Immature natural killer cell (primary cell): ENCODE results near the gene TREX2. TPM values are rescaled to one million over a fixed set of nuclear protein-coding genes. Genes with fewer than 3 reads are reported as not detected.
A peak's percentile ranks its signal among the peaks of the same experiment; 100 is the strongest.

ENCODE experiments used
- DNase-seq, 3 donors: peaks; one replicate each; pipeline ENCODE4 v3.0.0; 2022; ENCODE audit warnings: mixed read lengths in 1 of 3
- H3K27ac Mint-ChIP-seq, 6 donors: one replicate each; pipeline ENCODE4 v1.8.0; 2020; ENCODE audit warnings: mixed read lengths in 6 of 6, mild to moderate bottlenecking in 5 of 6, inconsistent platforms in 4 of 6, moderate library complexity in 3 of 6
- H3K27me3 Mint-ChIP-seq, 3 donors: one replicate each; pipeline ENCODE4 v1.8.0; 2020 to 2021; ENCODE audit warnings: low read depth in 3 of 3, mild to moderate bottlenecking in 3 of 3, mixed read lengths in 3 of 3, moderate library complexity in 3 of 3, inconsistent platforms in 1 of 3
- H3K36me3 Mint-ChIP-seq, 3 donors: one replicate each; pipeline ENCODE4 v1.8.0; 2020; ENCODE audit warnings: mixed read lengths in 3 of 3, inconsistent platforms in 2 of 3, mild to moderate bottlenecking in 2 of 3
- H3K4me1 Mint-ChIP-seq, 2 donors: one replicate each; pipeline ENCODE4 v1.8.0; 2020; ENCODE audit warnings: inconsistent platforms in 2 of 2, mild to moderate bottlenecking in 2 of 2, mixed read lengths in 2 of 2, moderate library complexity in 1 of 2
- H3K4me3 Mint-ChIP-seq, 5 donors: one replicate each; pipeline ENCODE4 v1.8.0; 2020; ENCODE audit warnings: mild to moderate bottlenecking in 5 of 5, mixed read lengths in 5 of 5, inconsistent platforms in 3 of 5, moderate library complexity in 3 of 5
- H3K9me3 Mint-ChIP-seq, 6 donors: one replicate each; pipeline ENCODE4 v1.8.0; 2020; ENCODE audit warnings: mild to moderate bottlenecking in 6 of 6, mixed read lengths in 6 of 6, inconsistent platforms in 4 of 6, moderate library complexity in 3 of 6
- polyA plus RNA-seq, 3 donors: library from polyadenylated mRNA; unstranded; fragments of 300-500 nt; fragmentation: Illumina TruSeq; gene quantifications; one replicate each; pipeline ENCODE4 v1.2.3, GENCODE V29; 2021

TREX2 gene
- polyA plus RNA-seq, 3 donors from 2014 or later, result 0.64 to 0.67 TPM; not detected in 1

DNA sequence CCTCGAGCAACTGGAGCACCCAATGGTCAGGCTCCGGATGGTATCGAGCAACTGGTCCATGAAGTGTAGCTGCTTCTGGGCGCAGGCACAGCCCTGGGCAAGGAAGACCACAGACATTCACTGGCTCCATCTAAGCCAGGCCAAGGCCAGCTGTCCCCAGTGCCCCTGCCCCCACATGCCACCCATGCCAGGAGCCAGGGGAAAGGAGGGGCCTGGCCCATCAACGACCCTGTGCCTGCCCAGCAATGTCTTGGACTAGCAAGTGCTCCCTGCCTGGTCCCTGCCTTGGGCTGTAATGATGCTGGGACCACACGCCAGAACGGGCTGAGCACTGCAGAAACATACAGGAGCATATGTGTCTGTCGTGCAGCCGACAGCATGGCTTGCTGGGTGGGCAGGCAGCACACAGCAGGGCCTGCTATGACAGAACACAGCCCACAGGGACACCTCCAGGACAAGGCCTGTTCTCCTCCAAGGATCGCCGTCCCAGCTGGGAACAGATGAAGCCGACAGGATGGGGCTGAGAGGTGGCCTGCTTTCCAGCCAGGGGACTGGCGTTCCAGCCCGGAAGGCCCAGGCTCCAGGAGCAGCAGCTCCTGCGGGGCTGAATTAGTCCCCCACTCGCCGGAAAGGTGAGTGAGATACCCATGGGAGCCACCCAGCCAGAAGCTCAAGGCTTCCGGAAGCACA is 11.4 kb upstream of the TREX2 start:
- Mint-ChIP-seq H3K4me3 (no peak overlapping the region), H3K27me3 (peaks cover 0 to 4% (median 0%) of the 10 kb centered on the region in 3 donors), H3K9me3 (no peaks in the 10 kb centered on the region), H3K4me1 (no peaks in the 10 kb centered on the region), H3K36me3 (peaks cover 0 to 6% (median 5%) of the 10 kb centered on the region in 3 donors), H3K27ac (no peak overlapping the region)
- no peak for DNase-seq

DNA sequence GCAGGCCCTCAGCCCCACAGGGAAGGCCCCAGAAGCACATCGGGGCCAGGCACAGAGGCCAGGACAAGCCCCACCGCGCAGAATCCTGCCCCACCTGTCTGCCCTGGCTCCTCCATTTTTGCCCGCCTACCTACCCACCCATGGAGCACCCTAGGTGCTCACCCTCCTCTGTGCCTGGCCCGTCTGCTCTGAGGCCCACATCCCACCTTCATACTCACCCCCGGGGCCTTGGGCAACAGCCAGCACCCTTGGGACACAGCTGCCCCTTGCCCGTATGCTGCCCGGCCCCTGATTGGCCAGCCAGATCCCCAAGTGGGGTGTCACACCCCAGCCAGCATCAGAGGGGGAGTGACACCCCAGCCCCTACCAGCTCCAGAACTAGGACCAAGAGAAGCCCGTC is 10.8 kb upstream of the TREX2 start:
- Mint-ChIP-seq H3K27me3 (peaks cover 0 to 4% (median 0%) of the 10 kb centered on the region in 3 donors), H3K4me1 (no peaks in the 10 kb centered on the region), H3K9me3 (no peaks in the 10 kb centered on the region), H3K27ac (no peak overlapping the region), H3K4me3 (no peak overlapping the region), H3K36me3 (peaks cover 0 to 6% (median 5%) of the 10 kb centered on the region in 3 donors)
- no peak for DNase-seq

DNA sequence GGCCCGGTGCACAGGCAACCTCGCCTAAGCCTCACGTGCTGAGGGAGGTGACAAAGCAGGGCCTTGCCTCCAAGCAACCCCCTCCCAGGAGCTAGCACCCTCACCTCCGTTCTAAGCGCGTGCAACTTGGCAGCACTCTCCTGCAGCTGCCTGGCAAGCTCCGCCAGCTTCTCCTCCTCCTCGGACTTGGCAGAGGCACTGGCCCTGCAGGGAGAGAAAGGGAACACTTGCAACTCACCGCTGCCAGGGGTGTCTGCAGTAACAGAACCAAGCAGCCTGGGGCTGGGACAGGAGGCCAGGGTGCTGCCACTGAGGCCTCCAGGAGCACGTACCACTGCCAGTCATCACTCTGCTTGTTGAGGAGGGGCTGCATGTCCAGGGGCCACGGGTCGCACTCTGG is 10.3 kb upstream of the TREX2 start:
- no peaks in the 10 kb centered on the region for H3K9me3 Mint-ChIP-seq
- H3K4me3 Mint-ChIP-seq, result no peak overlapping the region
- peaks cover 0 to 4% (median 0%) of the 10 kb centered on the region in 3 donors for H3K27me3 Mint-ChIP-seq
- peaks cover 0 to 6% (median 5%) of the 10 kb centered on the region in 3 donors for H3K36me3 Mint-ChIP-seq
- no peak for DNase-seq
- H3K27ac Mint-ChIP-seq, result no peak overlapping the region
- H3K4me1 Mint-ChIP-seq, result no peaks in the 10 kb centered on the region

DNA sequence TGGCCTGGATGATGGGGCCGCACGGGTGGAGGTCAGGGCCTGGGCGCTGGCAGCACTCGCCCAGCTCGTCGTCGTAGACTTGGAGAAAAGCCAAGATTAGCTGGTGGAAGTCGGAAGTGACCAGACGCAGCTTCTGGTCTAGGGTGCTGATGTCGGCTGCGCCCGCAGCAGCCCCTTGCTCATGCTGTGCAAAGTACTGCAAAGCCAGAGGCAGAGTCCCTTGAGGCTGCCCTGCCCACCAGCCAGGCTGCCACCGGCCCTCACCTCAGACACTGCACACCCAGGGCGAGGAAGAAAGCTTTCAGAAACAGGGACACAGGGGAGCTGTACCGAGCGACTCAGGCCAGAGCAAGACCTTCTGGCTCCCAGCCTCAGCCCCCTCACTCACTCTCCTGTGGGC is 9.7 kb upstream of the TREX2 start:
- no peaks in the 10 kb centered on the region for H3K9me3 Mint-ChIP-seq
- H3K4me1 Mint-ChIP-seq, result no peaks in the 10 kb centered on the region
- peaks cover 0 to 6% (median 5%) of the 10 kb centered on the region in 3 donors for H3K36me3 Mint-ChIP-seq
- H3K4me3 Mint-ChIP-seq, result no peak overlapping the region
- H3K27me3 Mint-ChIP-seq, result peaks cover 0 to 4% (median 0%) of the 10 kb centered on the region in 3 donors
- DNase-seq, result no peak
- no peak overlapping the region for H3K27ac Mint-ChIP-seq

DNA sequence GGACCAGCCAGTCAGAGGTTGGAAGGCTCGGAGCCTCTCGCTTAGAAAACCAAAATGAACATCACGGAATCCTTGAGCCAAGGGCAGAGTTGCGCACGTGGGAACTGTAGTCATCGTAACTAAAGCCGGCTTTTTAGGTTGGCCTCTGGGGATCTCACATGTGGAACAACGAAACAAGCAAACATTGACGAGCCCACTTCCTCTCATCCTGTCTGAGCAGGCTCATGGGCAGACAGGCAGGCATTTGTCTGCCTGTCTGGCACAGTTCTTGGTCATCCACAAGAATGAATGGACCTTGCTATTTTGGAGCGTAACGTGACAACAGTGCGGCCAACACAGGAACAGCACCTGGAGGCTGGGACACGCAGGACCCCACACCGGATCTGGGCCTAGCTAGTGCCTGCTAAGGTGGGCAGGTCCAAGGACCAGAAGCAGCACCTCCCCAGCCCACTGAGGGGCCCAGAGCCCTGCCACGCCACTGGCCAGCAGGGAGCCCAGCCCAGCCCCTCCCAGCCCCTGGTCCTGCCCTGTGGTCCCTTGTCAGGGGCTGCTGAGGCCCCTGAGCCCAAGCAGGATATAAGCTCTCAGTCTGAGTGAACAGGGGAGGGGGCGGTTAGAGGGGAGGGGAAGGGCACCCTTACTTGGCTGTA is 9.2 kb upstream of the TREX2 start:
- no peaks in the 10 kb centered on the region for H3K9me3 Mint-ChIP-seq
- H3K4me1 Mint-ChIP-seq, result no peaks in the 10 kb centered on the region
- no peak for DNase-seq
- H3K27ac Mint-ChIP-seq, result no peak overlapping the region
- no peak overlapping the region for H3K4me3 Mint-ChIP-seq
- H3K36me3 Mint-ChIP-seq, result peaks cover 0 to 6% (median 5%) of the 10 kb centered on the region in 3 donors
- H3K27me3 Mint-ChIP-seq, result peaks cover 0 to 6% (median 0%) of the 10 kb centered on the region in 3 donors

DNA sequence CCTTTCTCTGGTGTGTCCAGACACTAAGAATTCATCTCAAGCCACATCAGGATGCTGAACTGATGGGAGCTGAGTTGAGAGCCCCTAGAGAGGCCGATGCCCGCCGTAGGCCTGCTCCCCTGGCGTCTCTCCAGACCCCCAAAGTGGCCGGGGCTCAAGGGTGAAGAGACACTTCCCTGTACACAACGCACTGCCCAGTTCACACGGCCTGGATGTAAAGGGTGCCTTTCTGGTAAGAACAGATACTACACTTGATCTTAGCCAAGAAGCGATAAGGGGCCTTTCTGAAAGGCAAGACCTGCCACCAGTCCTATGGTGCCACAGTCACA is 5.1 kb upstream of the TREX2 start:
- Mint-ChIP-seq H3K36me3 (no peaks in the 10 kb centered on the region), H3K4me1 (no peaks in the 10 kb centered on the region), H3K27ac (no peak overlapping the region), H3K27me3 (peaks cover 0 to 3% (median 0%) of the 10 kb centered on the region in 3 donors), H3K9me3 (no peaks in the 10 kb centered on the region), H3K4me3 (no peak overlapping the region)
- DNase-seq, result no peak

DNA sequence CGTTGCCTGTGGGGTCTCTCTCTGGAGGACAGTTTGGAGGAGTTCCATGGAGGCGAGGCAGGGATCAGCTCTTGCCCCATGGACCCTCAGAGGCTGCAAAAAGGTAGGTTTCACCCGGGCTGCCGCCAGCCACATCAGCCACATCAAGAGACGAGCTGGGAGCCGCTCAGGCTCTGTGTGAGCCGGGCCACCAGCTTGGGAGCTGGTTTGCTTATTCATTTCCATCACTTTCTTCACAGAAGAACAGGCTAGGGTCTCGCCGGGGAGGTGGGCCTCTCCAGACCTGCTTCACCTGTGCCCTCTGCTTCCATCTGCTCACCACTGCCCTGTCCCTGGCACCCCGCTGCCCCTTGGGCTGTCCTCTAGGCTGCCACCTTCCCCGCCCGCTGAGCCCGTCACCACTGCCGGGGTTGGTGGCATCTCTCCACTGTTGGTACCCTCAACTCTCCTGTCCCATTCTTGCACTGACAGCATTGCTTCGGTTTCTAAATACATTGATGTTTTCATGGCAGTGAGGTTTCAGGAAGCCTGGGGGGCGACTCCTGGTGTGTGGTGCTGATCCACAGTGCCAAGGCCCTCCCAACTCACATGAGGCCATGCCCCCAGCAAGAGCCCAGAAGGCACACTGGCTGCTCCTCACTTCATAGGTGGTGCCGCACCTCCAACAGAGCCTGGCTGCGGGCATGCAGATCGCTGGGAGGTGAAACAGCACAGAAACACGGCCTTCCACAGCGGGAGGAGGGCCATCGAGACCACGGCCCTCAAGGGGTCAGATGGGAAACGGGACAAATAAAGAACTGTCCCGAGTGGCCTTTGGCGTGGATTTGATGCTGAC is 4.5 kb upstream of the TREX2 start:
- H3K27ac Mint-ChIP-seq, result no peak overlapping the region
- DNase-seq, result no peak
- no peaks in the 10 kb centered on the region for H3K9me3 Mint-ChIP-seq
- H3K36me3 Mint-ChIP-seq, result no peaks in the 10 kb centered on the region
- no peak overlapping the region for H3K4me3 Mint-ChIP-seq
- no peaks in the 10 kb centered on the region for H3K4me1 Mint-ChIP-seq
- H3K27me3 Mint-ChIP-seq, result peaks cover 0 to 3% (median 0%) of the 10 kb centered on the region in 3 donors

DNA sequence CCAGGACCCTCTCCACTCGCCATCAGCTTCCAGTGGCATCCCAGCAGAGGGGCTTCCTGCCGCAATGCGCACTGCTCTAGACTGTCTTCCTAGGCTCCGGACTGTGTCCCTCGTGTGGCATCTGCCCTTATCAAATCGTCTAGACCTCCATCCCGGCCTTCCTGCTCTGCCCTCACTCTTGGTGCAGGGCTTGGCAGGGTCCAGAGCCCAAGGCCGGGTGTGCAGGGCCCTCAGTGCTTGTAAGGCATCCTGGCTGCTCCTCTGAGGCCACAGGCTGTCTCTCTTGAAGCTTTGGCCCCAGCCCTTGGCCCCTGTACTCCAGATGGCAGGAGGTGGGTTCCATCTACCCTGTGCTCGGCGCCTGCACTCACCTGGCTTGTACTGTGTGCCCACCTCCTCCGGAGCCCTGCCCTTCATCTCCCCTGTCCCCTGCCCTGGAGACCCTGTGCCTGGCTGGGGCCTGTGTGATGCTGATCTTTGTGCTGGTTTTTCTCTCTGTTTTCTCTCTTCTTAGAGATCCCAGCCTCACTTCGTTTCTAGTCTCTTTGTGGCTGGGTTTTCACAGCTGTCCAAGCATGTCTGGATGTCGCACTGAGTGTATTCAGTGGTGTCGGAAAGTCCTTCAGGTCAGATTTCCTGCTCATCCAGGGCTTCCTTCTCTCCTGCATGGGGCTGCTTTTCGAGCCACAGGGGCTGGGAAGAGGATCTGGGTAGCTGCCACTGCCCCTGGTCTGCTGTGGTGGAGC is 3.7 kb upstream of the TREX2 start:
- Mint-ChIP-seq H3K36me3 (no peaks in the 10 kb centered on the region), H3K4me1 (no peaks in the 10 kb centered on the region), H3K9me3 (no peaks in the 10 kb centered on the region), H3K27ac (no peak overlapping the region), H3K4me3 (no peak overlapping the region), H3K27me3 (peaks cover 0 to 3% (median 0%) of the 10 kb centered on the region in 3 donors)
- no peak for DNase-seq

DNA sequence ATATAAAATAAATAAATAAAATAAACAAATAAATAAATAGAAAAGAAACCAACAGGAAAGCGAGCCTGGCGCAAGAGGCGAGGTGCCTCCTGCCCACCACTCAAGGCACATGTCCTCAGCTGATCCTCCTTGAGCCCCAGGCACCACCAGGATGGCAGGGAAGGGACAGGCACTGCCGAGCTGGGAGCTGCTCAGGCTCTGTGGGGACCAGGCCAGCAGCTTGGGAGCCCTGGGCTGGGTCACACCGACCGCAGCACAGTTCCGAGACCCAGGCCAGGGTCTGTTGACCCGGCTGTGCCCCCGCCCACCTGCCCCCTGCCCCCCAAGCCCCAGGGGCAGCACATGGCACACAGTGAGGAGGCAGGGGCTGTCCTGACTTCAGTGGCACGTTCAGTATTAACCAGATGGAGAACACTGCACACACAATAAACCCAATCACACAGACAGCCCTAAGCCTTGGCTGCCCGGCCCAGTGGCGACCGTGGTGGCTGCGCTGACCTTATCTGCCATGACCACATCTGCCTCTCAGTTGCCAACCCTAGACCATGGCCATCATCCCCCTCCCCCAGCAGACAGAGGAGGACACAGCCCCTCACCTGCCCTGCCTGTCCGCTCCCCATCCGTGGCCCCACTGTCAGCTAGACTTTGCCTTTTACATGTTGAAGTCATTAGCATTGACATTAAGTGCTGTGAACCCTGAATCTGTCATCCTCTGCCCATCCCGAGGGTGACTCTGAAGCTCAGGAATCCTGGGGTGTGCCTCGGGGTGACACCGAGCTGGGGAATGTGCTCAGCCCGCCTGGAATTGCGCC is 2.9 kb upstream of the TREX2 start:
- Mint-ChIP-seq H3K9me3 (no peaks in the 10 kb centered on the region), H3K27me3 (peaks cover 0 to 3% (median 0%) of the 10 kb centered on the region in 3 donors), H3K27ac (no peak overlapping the region), H3K4me1 (no peaks in the 10 kb centered on the region), H3K4me3 (no peak overlapping the region), H3K36me3 (no peaks in the 10 kb centered on the region)
- no peak for DNase-seq

DNA sequence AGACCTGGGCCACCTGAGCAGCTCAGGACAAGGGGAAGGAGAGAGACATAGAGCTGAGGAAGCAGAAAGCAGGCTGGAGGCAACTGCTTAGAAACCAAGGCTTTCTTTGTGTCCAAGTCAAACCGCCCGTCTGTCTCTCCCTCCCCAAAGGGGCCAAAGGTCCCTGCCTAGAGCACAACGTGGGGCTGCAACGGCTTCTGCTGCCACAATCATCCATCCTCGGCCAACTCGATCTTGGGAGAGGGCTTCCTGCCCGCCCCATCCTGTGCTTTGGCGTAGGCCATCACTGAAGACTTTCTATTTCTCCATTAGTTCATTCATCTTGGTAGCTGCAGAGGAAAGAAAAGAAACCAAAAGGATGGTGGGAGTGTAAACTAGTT is 1.7 kb upstream of the TREX2 start:
- peaks cover 0 to 2% (median 0%) of the 10 kb centered on the region in 3 donors for H3K27me3 Mint-ChIP-seq
- H3K27ac Mint-ChIP-seq, result no peak overlapping the region
- no peaks in the 10 kb centered on the region for H3K9me3 Mint-ChIP-seq
- H3K36me3 Mint-ChIP-seq, result no peaks in the 10 kb centered on the region
- H3K4me3 Mint-ChIP-seq, result no peak overlapping the region
- no peaks in the 10 kb centered on the region for H3K4me1 Mint-ChIP-seq
- no peak for DNase-seq

DNA sequence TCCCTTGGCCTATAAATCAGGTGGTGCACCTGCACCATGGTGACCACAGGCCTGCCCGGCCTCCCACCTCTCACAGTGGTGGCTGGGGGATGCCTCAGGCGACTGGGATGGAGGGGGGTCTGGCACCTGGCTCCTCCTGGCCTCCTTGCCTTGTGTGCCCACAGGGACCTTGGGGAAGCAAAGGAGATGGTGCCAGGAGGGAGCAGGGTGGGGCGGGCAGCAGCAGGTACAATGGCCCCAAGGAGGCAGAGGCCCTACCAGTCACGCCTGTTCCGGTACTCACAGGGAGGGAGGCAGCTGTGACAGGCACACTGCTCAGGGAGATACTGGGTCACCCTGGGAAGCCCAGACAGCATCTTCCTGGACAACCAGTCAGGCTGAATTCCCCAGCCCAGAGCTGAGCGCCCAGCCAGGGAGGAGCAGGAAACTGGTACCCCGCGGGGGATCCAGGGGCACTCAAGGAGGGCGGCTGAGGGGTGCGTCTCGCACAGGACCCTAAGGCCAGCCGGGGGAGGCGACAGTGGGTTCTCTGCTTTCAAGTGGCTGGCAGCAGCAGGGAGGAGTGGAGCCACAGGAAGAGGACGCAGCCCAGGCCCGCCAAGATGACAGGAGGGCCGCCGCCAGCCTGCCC is 1.2 kb upstream of the TREX2 start:
- H3K4me3 Mint-ChIP-seq, result no peak overlapping the region
- no peak for DNase-seq
- H3K27me3 Mint-ChIP-seq, result peaks cover 0 to 2% (median 0%) of the 10 kb centered on the region in 3 donors
- H3K27ac Mint-ChIP-seq, result no peak overlapping the region
- H3K4me1 Mint-ChIP-seq, result no peaks in the 10 kb centered on the region
- no peaks in the 10 kb centered on the region for H3K36me3 Mint-ChIP-seq
- H3K9me3 Mint-ChIP-seq, result no peaks in the 10 kb centered on the region

DNA sequence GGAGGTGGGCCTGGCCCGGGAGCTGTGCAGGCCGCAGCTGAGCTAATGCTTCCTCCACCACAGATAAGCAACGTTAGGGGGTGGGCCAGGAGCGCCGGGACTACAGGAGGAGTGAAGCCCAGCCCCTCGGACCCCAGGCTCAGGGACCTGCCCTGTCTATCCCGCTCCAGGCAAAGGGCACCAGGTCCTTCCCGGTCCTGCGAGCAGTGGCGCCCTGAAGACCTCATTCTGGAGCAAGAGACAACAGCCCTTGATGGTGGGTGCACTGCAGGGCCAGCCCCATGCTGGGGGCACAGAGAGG is 730 bp upstream of the TREX2 start:
- H3K4me3 Mint-ChIP-seq, result no peak overlapping the region
- peak overlapping the region in 1 of 6 donors; percentile 16 for H3K27ac Mint-ChIP-seq
- H3K36me3 Mint-ChIP-seq, result no peaks in the 10 kb centered on the region
- H3K27me3 Mint-ChIP-seq, result peaks cover 0 to 2% (median 0%) of the 10 kb centered on the region in 3 donors
- no peaks in the 10 kb centered on the region for H3K9me3 Mint-ChIP-seq
- DNase-seq, result no peak
- no peaks in the 10 kb centered on the region for H3K4me1 Mint-ChIP-seq
